ENCODE data around the gene MANBA. TPM values are rescaled to one million over a fixed set of nuclear protein-coding genes. Genes with fewer than 3 reads are reported as not detected.
"Not testable (repeated sequence)": the region's sequence is repeated elsewhere in the genome, so short reads cannot be mapped to it uniquely, and the experiment has no call there.

Gene MANBA
- total RNA-seq, 1 experiment from 2014 or later: 22.5 TPM

DNA sequence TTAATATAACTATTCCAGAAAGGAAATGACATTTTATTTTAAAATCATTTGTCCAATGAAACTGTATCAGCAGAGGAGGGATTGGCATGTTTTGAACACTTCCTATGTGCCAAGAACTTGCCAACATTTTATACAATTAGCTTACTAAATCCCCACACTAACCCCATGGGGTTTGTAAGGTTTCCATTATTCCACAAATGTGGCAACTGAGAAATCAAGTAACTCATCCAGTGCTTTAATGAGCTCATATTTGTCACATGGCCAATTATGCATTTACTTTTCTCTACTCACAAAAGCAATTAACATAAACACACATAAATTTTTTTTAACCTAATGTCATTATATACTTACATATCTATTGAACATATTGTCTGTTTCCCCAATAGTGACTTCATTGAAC, 37.3 kb downstream of the MANBA start:
- no peak for DNase-seq (ENCODE audit: low read depth)

DNA sequence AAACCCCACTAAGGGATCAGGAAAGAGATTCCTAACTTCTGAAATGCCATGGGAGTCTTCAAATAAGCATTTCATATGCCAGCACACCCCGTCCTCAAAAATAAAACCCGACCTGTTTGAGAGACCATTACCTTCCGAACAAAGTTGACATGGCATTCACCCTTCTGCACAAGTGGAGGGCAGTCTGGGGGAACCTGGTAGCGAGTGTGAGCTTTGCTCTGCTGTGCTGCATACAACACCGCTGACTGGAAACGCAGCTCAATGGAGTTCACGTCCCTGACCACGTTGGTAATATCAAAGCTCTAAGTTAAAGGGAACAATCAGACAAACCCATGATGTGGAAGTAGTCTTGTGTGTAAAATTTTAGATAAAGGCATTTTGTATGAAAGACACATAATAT, 38.0 kb downstream of the MANBA start:
- DNase-seq (ENCODE audit: low read depth): no peak

DNA sequence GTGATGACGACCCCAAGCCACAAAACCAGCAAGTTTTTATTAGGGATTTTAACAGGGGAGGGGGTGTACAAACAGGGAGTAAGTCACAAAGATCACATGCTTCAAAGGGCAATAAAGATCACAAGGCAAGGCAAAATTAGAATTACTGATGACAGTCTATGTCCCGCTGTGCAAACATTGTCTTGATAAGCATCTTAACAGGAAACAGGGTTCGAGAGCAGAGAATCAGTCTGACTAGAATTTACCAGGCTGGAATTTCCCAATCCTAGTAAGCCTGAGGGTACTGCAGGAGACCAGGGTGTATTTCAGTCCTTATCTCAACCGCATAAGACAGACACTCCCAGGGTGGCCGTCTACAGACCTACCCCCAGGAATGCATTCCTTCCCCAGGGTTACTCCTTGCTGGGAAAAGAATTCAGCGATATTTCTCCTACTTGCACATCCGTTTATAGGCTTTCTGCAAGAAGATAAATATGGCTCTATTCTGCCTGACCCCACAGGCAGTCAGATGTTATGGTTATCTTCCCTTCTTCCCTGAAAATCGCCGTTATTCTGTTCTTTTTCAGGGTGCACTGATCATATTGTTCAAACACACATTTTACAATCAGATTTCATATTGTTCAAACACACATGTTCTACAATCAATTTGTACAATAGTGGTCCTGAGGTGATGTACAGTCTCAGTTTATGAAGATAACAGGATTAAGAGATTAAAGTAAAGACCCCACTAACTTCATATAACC, 41.8 kb downstream of the MANBA start:
- DNase-seq (ENCODE audit: low read depth): not testable (repeated sequence)

DNA sequence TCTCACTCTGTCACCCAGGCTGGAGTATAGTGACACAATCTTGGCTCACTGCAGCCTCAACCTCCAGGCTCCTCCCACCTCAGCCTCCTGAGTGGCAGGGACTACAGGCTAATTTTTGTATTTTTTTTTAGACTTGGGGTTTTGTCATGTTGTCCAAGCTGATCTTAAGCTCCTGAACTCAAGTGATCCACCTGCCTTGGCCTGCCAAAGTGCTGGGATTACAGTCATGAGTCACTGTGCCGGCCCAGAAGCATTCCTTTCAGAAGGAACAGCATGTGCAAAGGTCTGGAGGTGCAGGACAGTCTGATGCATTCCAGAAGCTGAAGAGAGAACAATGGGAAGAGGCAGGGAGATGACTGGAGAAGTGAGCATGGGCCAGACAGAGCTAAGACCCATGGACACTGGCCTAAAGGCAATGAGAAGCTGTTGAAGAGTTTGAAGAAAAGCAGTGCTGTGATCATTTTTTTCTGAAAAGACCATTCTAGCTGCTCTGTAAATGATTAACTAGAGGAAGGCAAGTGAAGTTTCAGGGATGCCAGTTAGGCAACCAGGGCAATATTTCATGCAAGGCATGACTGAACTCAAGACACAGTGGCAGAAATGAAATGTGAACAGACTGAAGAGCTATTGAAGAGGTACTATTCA, 43.2 kb downstream of the MANBA start:
- DNase-seq (ENCODE audit: low read depth): no peak

DNA sequence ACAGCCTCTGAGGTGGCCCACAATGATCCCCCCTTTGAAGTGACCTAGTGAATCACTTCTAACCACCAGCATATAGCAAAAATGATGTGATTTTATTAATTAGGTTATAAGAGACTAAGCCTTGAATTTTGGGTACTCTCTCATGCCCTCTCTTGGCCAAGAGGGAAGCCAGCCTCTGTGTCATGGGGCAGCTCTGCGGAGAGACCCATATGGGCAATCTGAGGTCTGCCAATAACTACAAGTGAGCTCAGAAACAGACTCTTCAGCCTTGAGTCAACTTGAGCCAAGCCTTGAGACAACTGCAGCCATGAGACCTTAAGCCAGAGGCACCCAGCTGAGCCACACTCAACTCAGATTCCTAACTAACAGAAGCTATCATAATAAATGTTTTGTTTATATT, 45.7 kb downstream of the MANBA start:
- DNase-seq (ENCODE audit: low read depth): peak; percentile 6

DNA sequence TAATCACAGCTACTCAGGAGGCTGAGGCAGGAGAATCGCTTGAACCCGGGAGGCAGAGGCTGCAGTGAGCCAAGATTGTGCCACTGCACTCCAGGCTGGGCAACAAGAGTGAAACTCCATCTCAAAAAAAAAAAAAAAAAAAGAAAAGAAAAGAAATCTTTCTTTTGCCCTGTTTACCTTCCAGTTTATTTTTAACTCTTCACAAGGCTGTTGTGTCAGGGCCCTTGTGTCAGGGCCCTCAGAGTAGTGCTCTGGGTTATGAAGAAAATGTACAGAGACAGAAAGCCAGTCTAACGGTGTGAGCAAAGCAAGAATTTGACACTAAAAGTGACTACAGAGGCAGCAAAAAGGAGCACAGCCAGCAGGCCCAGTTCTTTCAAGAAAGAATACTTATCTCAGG, 47.0 kb downstream of the MANBA start:
- not testable (repeated sequence) for DNase-seq (ENCODE audit: low read depth)

DNA sequence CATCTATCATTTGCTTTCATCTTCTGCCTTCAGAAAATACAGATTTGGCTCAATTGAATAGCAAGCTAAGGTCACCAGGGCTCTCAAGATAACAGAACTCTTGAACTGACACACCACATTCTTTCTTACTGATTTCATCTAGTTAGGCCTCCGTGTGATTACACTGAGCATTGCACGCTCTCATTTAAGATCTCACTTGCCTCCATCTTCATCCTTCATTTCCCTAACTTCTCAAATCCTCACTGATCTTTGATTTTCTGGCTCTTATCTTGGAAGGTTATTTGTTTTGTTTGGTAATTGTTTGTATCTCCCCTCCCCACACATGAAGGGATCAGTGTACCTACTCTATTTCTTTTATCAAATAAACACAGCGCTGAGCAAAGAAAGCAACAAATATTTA, 47.7 kb downstream of the MANBA start:
- DNase-seq (ENCODE audit: low read depth): peak; percentile 9

DNA sequence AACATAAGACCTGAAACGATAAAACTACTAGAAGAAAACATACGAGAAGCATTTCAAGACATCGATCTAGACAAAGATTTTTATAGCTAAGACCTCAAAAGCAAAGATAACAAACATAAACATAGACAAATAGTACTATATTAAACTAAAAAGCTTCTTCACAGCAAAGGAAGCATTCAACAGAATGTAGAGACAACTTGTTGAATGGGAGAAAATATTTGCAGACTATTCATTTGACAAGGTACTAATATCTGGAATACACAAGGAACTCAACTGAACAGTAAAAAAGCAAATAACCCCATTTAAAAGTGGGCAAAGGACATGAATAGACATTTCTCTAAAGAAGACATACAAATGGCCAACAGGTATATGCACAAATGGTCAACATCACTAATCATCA, 49.8 kb downstream of the MANBA start:
- no peak for DNase-seq (ENCODE audit: low read depth)

DNA sequence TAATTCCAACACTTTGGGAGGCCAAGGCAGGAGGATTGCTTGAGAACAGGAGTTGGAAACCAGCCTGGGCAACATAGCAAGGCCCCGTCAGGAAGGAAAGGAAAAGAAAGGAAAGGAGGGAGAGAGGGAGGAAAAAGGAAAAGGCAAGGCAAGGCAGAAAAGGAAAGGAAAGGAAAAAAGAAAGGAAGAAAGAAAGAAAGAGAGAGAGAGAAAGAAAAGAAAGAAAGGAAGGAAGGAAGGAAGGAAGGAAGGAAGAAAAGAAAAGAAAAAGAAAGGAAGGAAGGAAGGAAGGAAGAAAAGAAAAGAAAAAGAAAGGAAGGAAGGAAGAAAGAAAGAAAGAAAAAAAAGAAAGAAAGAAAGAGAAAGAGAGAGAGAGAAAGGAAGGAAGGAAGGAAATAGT, 51.7 kb downstream of the MANBA start:
- DNase-seq (ENCODE audit: low read depth): not testable (repeated sequence)

DNA sequence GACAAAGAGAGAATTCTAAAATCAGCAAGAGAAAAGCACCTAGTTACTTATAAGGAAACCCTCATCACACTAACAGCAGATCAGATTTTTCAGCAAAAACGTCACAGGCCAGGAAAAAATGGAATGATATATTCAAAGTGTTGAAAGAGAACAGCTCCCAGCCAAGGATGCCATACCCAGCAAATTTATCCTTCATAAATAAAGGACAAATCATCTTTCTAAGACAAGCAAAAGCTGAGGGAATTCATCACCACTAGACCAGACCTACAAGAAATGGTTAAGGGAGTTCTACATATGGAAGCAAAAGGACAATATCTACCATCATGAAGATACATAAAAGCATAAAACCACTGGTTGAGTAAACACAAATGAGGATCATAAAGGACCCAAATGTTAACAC, 53.6 kb downstream of the MANBA start:
- no peak for DNase-seq (ENCODE audit: low read depth)

DNA sequence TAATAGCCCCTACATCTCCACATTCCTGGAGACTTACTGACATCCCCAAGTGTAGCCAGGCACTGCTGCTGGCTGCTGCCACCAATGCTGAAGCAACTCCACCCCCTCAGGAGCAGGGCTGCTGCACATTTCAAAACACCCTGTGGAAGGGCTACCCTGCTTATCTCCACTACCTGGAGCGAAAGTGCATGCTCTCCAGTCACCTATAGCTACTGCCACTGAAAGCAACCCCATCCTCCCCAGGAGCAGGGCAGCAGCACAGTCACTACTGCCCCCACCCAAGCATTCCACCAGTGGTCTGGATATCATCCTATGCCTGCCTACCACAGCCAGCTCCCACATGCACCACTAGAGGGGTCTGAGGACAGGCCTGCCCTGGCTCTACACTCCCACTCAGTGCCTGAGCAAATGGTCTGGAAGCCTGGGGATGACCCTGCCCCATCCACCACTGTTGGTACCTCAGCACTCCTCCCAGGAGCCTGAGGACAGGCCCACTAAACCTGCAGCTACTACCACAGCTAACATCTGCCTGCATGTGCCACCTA, 55.3 kb downstream of the MANBA start:
- DNase-seq (ENCODE audit: low read depth): no peak

DNA sequence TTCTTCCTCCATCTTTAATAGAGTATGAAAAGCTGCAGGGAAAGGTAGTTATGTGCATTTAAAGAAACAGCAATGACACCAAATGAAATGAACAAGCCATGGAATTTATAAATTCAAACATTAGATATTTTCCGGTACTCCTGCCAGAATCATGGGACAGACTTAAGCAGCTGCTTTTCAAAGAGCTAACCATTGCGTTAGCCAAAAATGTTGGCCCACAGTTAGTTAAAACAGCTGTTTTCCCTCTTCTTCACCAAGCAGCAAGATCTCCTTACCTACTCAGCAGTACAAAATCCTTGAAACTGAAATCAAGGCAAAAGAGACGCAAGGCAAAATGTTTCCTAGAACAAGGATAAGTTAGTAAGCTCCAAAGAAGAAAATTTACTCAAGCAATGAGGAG, 64.0 kb downstream of the MANBA start:
- DNase-seq (ENCODE audit: low read depth): no peak

DNA sequence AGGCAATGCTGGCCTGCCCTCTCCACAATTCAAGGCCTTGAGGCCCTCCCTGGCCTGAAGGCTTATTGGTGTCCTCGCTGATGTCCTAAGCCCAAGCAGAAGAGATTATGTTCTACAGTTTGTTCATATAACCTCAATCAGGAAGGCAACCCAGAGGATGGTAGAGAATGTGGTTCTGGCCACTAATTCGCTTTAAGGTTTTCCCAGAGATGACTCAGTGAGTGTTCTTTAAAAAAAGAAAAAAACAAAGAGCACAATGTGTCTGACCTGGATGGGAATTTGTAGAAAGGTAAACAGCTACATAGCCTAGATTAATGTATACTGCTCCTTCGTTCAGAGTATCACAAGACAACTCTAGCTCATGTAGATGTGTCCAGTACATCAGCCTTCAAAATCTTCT, 66.0 kb downstream of the MANBA start:
- DNase-seq (ENCODE audit: low read depth): no peak

DNA sequence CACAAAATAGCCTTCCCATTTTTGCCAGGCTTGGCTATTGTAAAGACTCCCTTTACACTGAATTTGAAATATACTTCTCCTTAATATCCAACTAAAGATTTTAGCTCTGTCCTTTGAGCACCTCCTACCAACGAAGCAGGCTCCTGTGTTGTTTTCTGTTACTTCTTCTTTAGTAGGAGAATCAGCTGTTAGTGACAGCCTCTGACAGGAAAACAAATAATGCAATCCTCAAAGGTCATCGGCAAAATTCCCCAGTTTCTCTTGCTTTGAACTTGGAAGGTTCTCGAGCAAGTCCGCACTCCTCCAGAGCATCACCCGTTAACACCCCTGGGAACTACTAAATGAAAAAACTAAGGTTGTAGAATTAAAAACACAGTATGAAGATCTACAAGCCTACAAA, 66.9 kb downstream of the MANBA start:
- no peak for DNase-seq (ENCODE audit: low read depth)

DNA sequence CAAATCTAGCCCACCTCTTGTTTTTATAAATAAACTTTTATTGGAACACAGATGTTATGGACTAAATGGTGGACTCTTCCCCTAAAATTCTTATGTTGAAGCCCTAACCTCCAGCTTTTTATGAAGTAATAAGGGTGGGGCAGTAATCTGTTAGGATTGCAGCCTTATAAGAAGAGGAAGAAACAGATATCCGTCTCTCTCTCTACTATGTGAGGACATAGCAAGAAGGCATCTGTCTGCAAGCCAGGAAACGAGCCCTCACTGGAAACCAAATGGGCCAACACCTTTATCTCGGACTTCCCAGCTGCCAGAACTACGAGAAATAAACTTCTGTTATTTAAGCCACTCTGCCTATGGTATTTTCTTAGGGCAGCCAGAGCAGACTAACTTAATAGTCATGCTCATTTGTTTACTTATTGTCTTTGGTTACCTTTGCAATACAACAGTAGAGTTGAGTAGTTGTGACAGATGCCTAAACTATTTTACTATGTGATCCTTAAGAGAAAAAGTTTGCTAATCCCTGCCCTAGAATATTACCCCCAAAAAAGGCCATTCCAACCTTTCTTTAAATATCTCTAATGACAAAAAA, 67.4 kb downstream of the MANBA start:
- DNase-seq (ENCODE audit: low read depth): no peak

DNA sequence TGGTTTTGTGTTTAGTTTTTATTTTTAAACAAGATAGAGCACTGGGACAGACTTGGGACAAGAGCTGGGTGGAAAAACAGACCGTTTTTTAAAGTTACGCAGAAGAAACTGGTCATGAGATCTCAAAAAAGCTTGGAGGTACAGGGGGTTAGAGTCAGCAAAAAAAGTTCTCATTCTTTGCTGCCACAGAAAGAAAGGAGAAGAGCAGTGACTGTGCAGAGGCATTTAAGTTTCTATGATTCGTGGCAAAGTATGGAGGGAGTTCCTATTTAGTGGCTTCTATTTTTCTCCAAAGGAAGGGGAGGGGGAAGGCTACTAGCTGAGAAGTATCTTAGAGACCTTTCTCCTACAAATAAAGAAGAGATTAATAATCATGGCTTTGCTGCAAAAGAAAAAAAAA, 68.3 kb downstream of the MANBA start:
- DNase-seq (ENCODE audit: low read depth): no peak

DNA sequence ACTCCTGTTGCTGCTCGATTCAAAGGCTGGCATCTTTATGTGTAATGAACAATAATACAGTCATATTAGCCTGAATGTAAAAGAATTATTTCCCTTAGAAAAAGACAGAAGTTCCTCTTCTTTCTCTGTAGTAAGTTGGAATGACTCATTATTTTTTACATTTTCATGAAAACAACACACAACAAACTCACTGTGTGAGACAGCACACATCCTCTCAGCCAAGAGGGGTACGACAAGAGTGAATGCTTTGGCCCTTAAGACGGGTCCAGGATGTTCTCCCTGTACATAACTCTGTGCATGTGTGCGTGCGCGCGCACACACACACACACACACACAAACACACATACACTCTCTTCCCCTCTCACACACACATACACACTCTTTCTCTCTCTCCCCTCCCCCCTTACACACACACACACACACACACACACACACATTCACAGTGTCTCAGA, 72.8 kb downstream of the MANBA start:
- peak; percentile 20 for DNase-seq (ENCODE audit: low read depth)

DNA sequence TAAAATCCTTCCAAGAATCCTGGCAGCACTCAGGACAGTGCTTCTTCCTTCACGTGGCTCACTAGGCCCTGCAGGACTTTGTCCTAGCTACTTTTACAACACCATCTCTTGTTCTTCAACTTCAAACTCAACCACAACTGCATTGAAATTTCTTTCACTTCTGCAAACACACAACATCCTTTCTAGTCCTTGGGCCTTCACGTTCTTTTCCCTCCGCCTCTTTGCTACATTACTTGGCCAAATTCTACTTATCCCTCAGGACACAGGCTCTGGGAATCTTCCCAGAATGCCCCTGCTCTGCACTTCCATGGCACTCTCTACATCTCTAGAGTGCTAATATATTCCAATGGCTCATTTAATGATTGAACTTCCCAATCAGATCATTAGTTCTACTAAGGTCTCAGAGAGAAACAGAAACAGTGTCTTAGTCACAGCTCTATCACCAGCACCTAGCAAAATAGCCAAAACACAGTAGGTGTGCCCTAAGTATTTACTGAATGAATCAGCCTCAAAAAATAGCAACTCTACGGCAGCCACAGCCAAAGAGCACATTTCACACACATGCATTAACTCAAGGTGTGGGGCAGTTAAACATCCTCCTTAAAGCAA, 73.3 kb downstream of the MANBA start:
- peak; percentile 9 for DNase-seq (ENCODE audit: low read depth)

DNA sequence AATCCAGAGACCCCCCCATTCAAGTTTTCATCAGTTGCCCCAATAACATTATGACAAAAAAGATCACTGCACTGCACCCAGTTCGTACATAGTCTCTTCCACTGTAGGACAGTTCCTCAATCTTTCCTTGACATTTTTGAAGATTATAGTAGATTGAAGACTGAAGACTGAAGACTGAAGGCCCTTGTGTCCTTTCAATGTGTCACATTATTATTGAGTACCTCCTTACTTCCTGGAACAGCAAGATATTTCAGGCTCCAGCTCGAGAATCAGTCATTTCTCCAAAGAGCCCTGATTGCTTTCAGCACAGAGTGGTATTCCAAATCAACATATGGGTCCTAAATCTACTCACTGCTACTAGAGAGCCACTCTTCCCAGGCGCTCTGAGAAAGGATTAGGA, 75.0 kb downstream of the MANBA start:
- DNase-seq (ENCODE audit: low read depth): no peak

DNA sequence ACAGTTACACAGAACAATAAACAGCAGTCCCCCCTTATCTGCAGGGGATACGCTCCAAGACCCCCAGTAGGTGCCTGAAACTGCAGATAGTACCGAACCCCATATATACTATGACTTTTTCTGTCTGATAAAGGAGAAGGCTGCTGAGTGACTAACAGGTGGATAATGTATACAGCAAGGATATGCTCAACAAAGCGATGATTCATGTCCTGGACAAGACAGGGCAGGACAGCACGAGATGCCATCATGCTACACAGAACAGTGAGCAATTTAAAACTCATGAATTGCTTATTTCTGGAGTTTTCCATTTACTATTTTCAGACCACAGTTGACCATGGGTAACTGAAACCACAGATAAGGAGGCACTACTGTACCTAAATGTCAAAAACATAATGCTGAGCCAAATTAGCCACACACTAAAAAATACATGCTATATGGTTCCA, 76.1 kb downstream of the MANBA start:
- DNase-seq (ENCODE audit: low read depth): peak; percentile 54

DNA sequence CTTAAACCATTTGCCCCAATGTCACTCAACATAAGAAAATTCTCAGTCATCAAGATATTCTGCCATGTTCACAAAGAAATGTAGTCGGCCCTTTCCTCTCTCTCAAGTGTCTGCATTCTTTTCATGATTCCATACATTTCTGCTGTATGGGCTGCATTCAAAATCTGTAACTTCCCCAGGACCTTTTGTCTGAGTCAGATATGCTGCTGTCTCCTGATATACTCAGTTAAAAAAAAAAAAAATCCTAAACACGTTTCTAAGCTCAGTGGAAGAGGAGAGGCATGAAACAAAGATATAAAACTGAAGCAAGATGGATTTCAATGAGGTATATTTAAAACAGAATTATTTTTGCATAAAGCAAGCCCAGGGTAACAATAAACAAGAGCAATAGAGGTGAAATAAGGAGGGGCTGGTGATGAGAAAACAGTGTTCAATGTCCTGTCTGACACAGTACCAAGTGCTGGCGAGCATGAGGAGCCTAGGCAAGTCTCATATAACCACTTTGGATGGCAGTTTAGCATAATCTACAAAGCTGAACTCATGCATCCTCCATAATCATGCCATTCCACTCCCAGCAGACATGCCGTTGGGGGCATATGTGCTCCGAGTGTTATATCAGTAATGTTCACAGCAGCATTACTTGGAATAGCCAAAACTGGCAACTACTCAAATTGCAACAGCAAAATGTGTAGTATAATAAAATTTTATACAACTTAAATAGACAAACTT, 76.7 kb downstream of the MANBA start:
- no peak for DNase-seq (ENCODE audit: low read depth)

Data from RPMI7951 (cell line).